ENCODE measurements around the gene NFATC3.

DNA sequence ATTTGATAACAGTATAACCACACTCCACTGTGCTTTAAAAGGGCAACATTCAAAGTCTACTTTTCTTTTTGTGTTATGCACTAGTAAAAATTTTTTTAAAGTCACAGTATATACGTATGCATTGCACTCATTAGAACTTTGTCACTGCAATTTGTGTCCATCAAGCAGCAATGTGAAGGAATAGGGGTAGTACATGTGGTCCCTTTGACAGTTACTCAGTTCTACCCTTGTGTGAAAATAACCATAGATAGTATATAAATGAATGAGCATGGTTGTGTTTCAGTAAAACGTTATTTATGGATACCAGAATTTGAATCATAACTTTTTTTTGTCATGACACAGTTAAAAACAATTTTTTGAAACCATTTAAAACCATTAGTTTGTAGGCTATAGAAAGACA is 30.7 kb downstream of the NFATC3 start:
- TF ChIP-seq, protein P1, sequence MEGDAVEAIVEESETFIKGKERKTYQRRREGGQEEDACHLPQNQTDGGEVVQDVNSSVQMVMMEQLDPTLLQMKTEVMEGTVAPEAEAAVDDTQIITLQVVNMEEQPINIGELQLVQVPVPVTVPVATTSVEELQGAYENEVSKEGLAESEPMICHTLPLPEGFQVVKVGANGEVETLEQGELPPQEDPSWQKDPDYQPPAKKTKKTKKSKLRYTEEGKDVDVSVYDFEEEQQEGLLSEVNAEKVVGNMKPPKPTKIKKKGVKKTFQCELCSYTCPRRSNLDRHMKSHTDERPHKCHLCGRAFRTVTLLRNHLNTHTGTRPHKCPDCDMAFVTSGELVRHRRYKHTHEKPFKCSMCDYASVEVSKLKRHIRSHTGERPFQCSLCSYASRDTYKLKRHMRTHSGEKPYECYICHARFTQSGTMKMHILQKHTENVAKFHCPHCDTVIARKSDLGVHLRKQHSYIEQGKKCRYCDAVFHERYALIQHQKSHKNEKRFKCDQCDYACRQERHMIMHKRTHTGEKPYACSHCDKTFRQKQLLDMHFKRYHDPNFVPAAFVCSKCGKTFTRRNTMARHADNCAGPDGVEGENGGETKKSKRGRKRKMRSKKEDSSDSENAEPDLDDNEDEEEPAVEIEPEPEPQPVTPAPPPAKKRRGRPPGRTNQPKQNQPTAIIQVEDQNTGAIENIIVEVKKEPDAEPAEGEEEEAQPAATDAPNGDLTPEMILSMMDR (IDR thresholded peaks at IDR 0.05), result no peak
- no peak for TF ChIP-seq POLR2A (IDR thresholded peaks at IDR 0.05)

Measured in heart left ventricle (tissue), 13 donors.